ENCODE data around the gene CAMK1D.
"Not testable (repeated sequence)": the region's sequence is repeated elsewhere in the genome, so short reads cannot be mapped to it uniquely, and the experiment has no call there.

CAMK1D gene

GRCh38 chr10:12358863-12359564 is 9.7 kb downstream of the CAMK1D start:
- H3K4me3 ChIP-seq (ENCODE audit: low read depth, low read length), result no peak overlapping the region
- no peak for TF ChIP-seq CTCF (IDR thresholded peaks at IDR 0.05; ENCODE audit: insufficient read depth, low read depth, low read length, missing control alignments)

GRCh38 chr10:12360461-12360860 is 11.1 kb downstream of the CAMK1D start:
- no peak for DNase-seq (ENCODE audit: low read depth)

More at GRCh38 chr10:12358863-12359564, 9.7 kb downstream of the CAMK1D start:
- DNase-seq (ENCODE audit: low read depth), result no peak

GRCh38 chr10:12361115-12361514 is 11.8 kb downstream of the CAMK1D start:
- not testable (repeated sequence) for H3K4me3 ChIP-seq (ENCODE audit: low read depth, low read length); DNase-seq (ENCODE audit: low read depth)

More at GRCh38 chr10:12360461-12360860, 11.1 kb downstream of the CAMK1D start:
- no peak overlapping the region for H3K4me3 ChIP-seq (ENCODE audit: low read depth, low read length)
- no peak for TF ChIP-seq CTCF (IDR thresholded peaks at IDR 0.05; ENCODE audit: insufficient read depth, low read depth, low read length, missing control alignments)

- no peak for DNase-seq (ENCODE audit: low read depth)
- H3K4me3 ChIP-seq (ENCODE audit: low read depth, low read length), result no peak overlapping the region
- TF ChIP-seq CTCF (IDR thresholded peaks at IDR 0.05; ENCODE audit: insufficient read depth, low read depth, low read length, missing control alignments), result no peak
These were observed 15.2 kb downstream of the CAMK1D start for GRCh38 chr10:12364559-12364958.

GRCh38 chr10:12367272-12367671 is 17.9 kb downstream of the CAMK1D start:
- DNase-seq (ENCODE audit: low read depth), result no peak
- H3K4me3 ChIP-seq (ENCODE audit: low read depth, low read length), result no peak overlapping the region
- no peak for TF ChIP-seq CTCF (IDR thresholded peaks at IDR 0.05; ENCODE audit: insufficient read depth, low read depth, low read length, missing control alignments)

GRCh38 chr10:12369982-12370381 is 20.6 kb downstream of the CAMK1D start:
- H3K4me3 ChIP-seq (ENCODE audit: low read depth, low read length), result no peak overlapping the region
- no peak for DNase-seq (ENCODE audit: low read depth)
- no peak for TF ChIP-seq CTCF (IDR thresholded peaks at IDR 0.05; ENCODE audit: insufficient read depth, low read depth, low read length, missing control alignments)

- no peak for DNase-seq (ENCODE audit: low read depth)
- H3K4me3 ChIP-seq (ENCODE audit: low read depth, low read length), result no peak overlapping the region
- TF ChIP-seq CTCF (IDR thresholded peaks at IDR 0.05; ENCODE audit: insufficient read depth, low read depth, low read length, missing control alignments), result no peak
These were observed 23.5 kb downstream of the CAMK1D start for GRCh38 chr10:12372846-12373245.
